GM20000 (cell line): ENCODE results near the gene GFOD1.

Source experiments
- DNase-seq: peaks from one replicate; pipeline ENCODE4 v3.0.0; 2012; ENCODE audit warnings: low spot score
- CTCF ChIP-seq: IDR thresholded peaks from 2 replicates; pipeline ENCODE4 v1.5.1; 2012; ENCODE audit warnings: mild to moderate bottlenecking, control low read depth; ENCODE audit errors: extremely low read depth, missing control alignments

Gene GFOD1

GRCh38 chr6:13484138-13484708, 3.2 kb downstream of the GFOD1 start:
- DNase-seq = peak; percentile 32
- no peak for TF ChIP-seq CTCF

GRCh38 chr6:13480631-13481501, 6.5 kb downstream of the GFOD1 start:
- TF ChIP-seq CTCF = no peak
- no peak for DNase-seq

GRCh38 chr6:13479971-13480434, 7.4 kb downstream of the GFOD1 start:
- no peak for DNase-seq
- TF ChIP-seq CTCF = no peak

- TF ChIP-seq CTCF = no peak
- DNase-seq = no peak
These were observed 8.1 kb downstream of the GFOD1 start for GRCh38 chr6:13479206-13479800.

- no peak for TF ChIP-seq CTCF
- DNase-seq = peak; percentile 42
These were observed 8.9 kb downstream of the GFOD1 start for GRCh38 chr6:13478525-13478966.

- no peak for DNase-seq
- TF ChIP-seq CTCF = no peak
These were observed 12.6 kb downstream of the GFOD1 start for GRCh38 chr6:13474787-13475186.

GRCh38 chr6:13474360-13474759, 13.0 kb downstream of the GFOD1 start:
- no peak for TF ChIP-seq CTCF

More at GRCh38 chr6:13474360-13474759, 13.0 kb downstream of the GFOD1 start:
- no peak for DNase-seq
